ENCODE measurements around the gene SMOC2. TPM values are rescaled to one million over a fixed set of nuclear protein-coding genes. Genes with fewer than 3 reads are reported as not detected.

SMOC2 gene
- total and polyA plus RNA-seq, 12 donors, result 3.0 to 32.0 (median 10.5) TPM

GRCh38 chr6:168447700-168448099, 6.7 kb downstream of the SMOC2 start:
- H3K36me3 ChIP-seq (replicated peaks in 1 of 2), result no peaks in the 10 kb centered on the region
- WGBS, 4 donors, result 61 to 76% (median 65%) methylated on average over 3 of the region's 3 CpGs
- intact Hi-C loops (cut with DNase I), result no loop called here
- peaks cover 12% of the 10 kb centered on the region for H3K27me3 ChIP-seq
- no peak for DNase-seq
- no peak for TF ChIP-seq CTCF (IDR thresholded peaks at IDR 0.05)
- no peak for TF ChIP-seq POLR2A (IDR thresholded peaks at IDR 0.05)
- no peak overlapping the region for H3K27ac ChIP-seq
- H3K4me3 ChIP-seq, result no peak overlapping the region
- no peaks in the 10 kb centered on the region for H3K9me3 ChIP-seq (replicated peaks in 1 of 3)
- H3K4me1 ChIP-seq (replicated peaks in 1 of 2), result no peaks in the 10 kb centered on the region

GRCh38 chr6:168448243-168448855, 7.4 kb downstream of the SMOC2 start:
- Histone ChIP-seq H3K27ac (no peak overlapping the region), H3K27me3 (peaks cover 6% of the 10 kb centered on the region), H3K4me3 (no peak overlapping the region), H3K9me3 (replicated peaks in 1 of 3) (no peaks in the 10 kb centered on the region), H3K4me1 (replicated peaks in 1 of 2) (no peaks in the 10 kb centered on the region), H3K36me3 (replicated peaks in 1 of 2) (no peaks in the 10 kb centered on the region)
- no peak for DNase-seq
- intact Hi-C loops (cut with DNase I), result no loop called here
- 79 to 90% (median 82%) methylated on average over 11 of the region's 11 CpGs for WGBS, 4 donors
- TF ChIP-seq POLR2A (IDR thresholded peaks at IDR 0.05) (no peak), CTCF (IDR thresholded peaks at IDR 0.05) (no peak)

GRCh38 chr6:168450917-168451316, 9.9 kb downstream of the SMOC2 start:
- H3K27me3 ChIP-seq, result peaks cover 4% of the 10 kb centered on the region
- WGBS, 4 donors, result 56 to 68% (median 63%) methylated on average over 7 of the region's 7 CpGs
- no peak overlapping the region for H3K27ac ChIP-seq
- DNase-seq, result no peak
- H3K36me3 ChIP-seq (replicated peaks in 1 of 2), result no peaks in the 10 kb centered on the region
- no peak overlapping the region for H3K4me3 ChIP-seq
- intact Hi-C loops (cut with DNase I), result no loop called here
- no peaks in the 10 kb centered on the region for H3K9me3 ChIP-seq (replicated peaks in 1 of 3)
- no peaks in the 10 kb centered on the region for H3K4me1 ChIP-seq (replicated peaks in 1 of 2)
- TF ChIP-seq POLR2A (IDR thresholded peaks at IDR 0.05) (no peak), CTCF (IDR thresholded peaks at IDR 0.05) (no peak)

GRCh38 chr6:168451805-168452517, 11.0 kb downstream of the SMOC2 start:
- no peaks in the 10 kb centered on the region for H3K36me3 ChIP-seq (replicated peaks in 1 of 2)
- H3K4me1 ChIP-seq (replicated peaks in 1 of 2), result no peaks in the 10 kb centered on the region
- H3K4me3 ChIP-seq, result no peak overlapping the region
- no peaks in the 10 kb centered on the region for H3K9me3 ChIP-seq (replicated peaks in 1 of 3)
- intact Hi-C loops (cut with DNase I), result no loop called here
- H3K27me3 ChIP-seq, result peaks cover 4% of the 10 kb centered on the region
- DNase-seq, result no peak
- WGBS, 4 donors, result 46 to 68% (median 58%) methylated on average over 5 of the region's 5 CpGs
- peak in 1 of 6 experiments; percentile 9 for TF ChIP-seq CTCF (IDR thresholded peaks at IDR 0.05)
- no peak for TF ChIP-seq POLR2A (IDR thresholded peaks at IDR 0.05)
- peak overlapping the region in 1 of 5 donors; percentile 20 for H3K27ac ChIP-seq
